Pancreas (tissue), 10 donors: Measurements from ENCODE around the gene LILRA2. TPM values are rescaled to one million over a fixed set of nuclear protein-coding genes. Genes with fewer than 3 reads are reported as not detected.

Experiments
- ATAC-seq, 4 donors: fragments of 200-7000 bp; cut with Tn5 transposase; one replicate each; pipeline versions ENCODE4 v1.8.0 to v1.9.1; 2020; ENCODE audit warnings: mild to moderate bottlenecking in 4 of 4, moderate library complexity in 4 of 4
- DNase-seq, 6 donors: peaks; one replicate each; pipeline ENCODE4 v3.0.0-alpha.2; 2020
- FAIRE-seq: peaks from 2 replicates; lab custom pipeline; 2012; peaks lifted over from hg19 to GRCh38; lab: Jason Lieb, UNC
- H3K27ac ChIP-seq, 4 donors: fragments of 200-600 bp; sonication (generic); 1 replicate in 3 of 4; 2 replicates in 1 of 4; pipeline versions ENCODE4 v1.5.0 to v1.8.0; 2020
- H3K27me3 ChIP-seq, 4 donors: fragments of 200-600 bp; one replicate each; pipeline ENCODE4 v1.8.0; 2021
- H3K36me3 ChIP-seq, 3 donors: fragments of 200-600 bp; sonication (generic) in 1 of 3; one replicate each; pipeline versions ENCODE4 v1.5.0 to v1.8.0; 2020 to 2021
- H3K4me1 ChIP-seq, 3 donors: fragments of 200-600 bp; one replicate each; pipeline ENCODE4 v1.8.0; 2021
- H3K4me3 ChIP-seq, 4 donors: fragments of 200-600 bp; sonication (generic) in 2 of 4; one replicate each; pipeline versions ENCODE4 v1.5.0 to v1.8.0; 2020 to 2021
- H3K9me3 ChIP-seq, 4 donors: fragments of 200-600 bp; one replicate each; pipeline ENCODE4 v1.8.0; 2021
- CTCF ChIP-seq, 4 donors: fragments of 200-600 bp; sonication (generic) in 3 of 4; IDR thresholded peaks; one replicate each; pipeline versions ENCODE4 v1.5.0 to v1.8.0; 2021; ENCODE audit warnings: antibody characterized with exemption in 4 of 4
- WGBS, 2 donors: extraction: QIAGEN DNeasy Blood & Tissue Kit; methylation state at CpG; one replicate each; pipeline ENCODE4 v1.1.7; 2013; 5-methylcytosine and 5-hydroxymethylcytosine counted together
- intact Hi-C, 3 donors: fragments of 100-400 bp; cut with DNase I; formaldehyde crosslinking; loops; one replicate each; pipeline versions ENCODE4 v1.11.1 to v1.14.2; 2022
- polyA plus RNA-seq, 2 donors: library from polyadenylated mRNA; stranded (reverse); fragments of 200-250 nt; gene quantifications; one replicate each; pipeline ENCODE4 v1.2.3, GENCODE V29; 2013
- total RNA-seq, 6 donors: library from RNA; stranded (reverse); fragmentation: NEBNext Ultra II Directional in 4 of 6; extraction: Animal tissue kit (Norgen Biotek cat#: 25700) in 4 of 6; gene quantifications; one replicate each; pipeline versions ENCODE4 v1.2.1 to v1.2.4, GENCODE V29; 2021 to 2023
- donor health status: healthy with polysubstance abuse.
- donor health status: DM: no; HTN: no; CAD: no; lungs with moderate emphysema.
- donor health status: DM: no; HTN: no; CAD: no.
- donor health status: control.
- donor health status: control.
- donor health status: Bipolar disorder and iron deficiency.
- donor health status: DM: yes; HTN: yes; CAD: no.
- donor health status: DM: no; HTN: no; CAD: no.
- donor health status: DM: no; HTN: no; CAD: no.
- donor health status: DM: yes; HTN: yes; CAD: no.

LILRA2 gene
- total and polyA plus RNA-seq, 8 donors, result 0.19 to 4.2 (median 0.47) TPM

- Histone ChIP-seq H3K9me3 (no peaks in the 10 kb centered on the region), H3K4me3 (no peak overlapping the region), H3K4me1 (no peaks in the 10 kb centered on the region), H3K36me3 (no peaks in the 10 kb centered on the region), H3K27ac (no peak overlapping the region), H3K27me3 (peaks cover 0 to 6% (median 0%) of the 10 kb centered on the region in 4 donors)
- intact Hi-C loops, result no loop called here
- FAIRE-seq (no peak), ATAC-seq (no peak), DNase-seq (no peak)
- 44 to 48% methylated on average over 5 of the region's 5 CpGs for WGBS, 2 donors
- no peak for TF ChIP-seq CTCF (IDR thresholded peaks at IDR 0.05)
Measured at GRCh38 chr19:54600212-54600611, 26.6 kb downstream of the LILRA2 start.

- TF ChIP-seq CTCF (IDR thresholded peaks at IDR 0.05), result no peak
- Histone ChIP-seq H3K9me3 (no peaks in the 10 kb centered on the region), H3K4me3 (no peak overlapping the region), H3K27ac (no peak overlapping the region), H3K4me1 (no peaks in the 10 kb centered on the region), H3K27me3 (peaks cover 0 to 6% (median 0%) of the 10 kb centered on the region in 4 donors), H3K36me3 (no peaks in the 10 kb centered on the region)
- FAIRE-seq (no peak), ATAC-seq (peak in 2 of 4 donors; percentile 35 to 66), DNase-seq (no peak)
- 41 to 52% methylated on average over 4 of the region's 4 CpGs for WGBS, 2 donors
- intact Hi-C loops, result no loop called here
Measured at GRCh38 chr19:54606230-54606629, 32.6 kb downstream of the LILRA2 start.

DNA sequence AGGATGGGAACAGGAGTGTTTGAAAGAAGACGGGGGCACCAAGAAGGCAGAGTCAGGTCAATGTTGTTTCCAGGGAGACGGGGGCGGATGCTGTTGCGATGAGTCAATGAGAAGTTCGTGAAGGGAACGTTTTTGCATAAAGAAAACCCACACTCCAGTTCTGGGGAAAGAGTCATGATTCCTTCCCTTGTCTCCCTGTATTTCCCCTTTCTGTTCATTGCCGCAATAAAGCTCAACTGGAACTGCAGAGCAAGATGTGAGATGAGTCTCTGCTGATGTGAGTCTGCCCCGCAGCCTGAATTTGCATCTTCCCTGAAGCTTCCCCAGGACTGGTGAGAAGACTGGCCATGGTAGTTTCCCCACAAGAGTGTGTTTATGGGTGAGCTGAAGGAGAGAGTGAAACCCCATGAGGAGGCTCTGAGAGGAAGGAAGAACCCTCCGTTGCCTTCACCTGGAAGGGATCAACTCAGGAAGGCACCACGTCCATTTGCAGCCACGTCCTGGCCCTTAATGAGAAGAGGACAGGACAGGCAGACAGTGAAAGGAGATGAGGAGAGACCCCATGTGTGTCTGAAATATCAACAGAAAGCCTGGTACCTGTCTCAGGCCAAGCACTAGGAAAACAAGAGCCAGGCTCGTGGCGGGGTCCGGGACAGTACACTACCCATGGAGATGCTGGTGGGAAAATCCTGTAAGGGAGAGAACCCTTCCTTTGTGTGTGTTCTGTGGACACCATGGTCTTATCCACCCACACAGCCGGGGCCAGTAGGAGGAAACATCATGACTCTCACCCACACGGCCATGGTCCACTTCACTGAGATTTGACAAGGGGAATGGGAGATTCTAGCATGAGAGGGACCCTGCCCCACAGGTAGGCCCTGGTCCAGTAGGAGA lies 33.5 kb downstream of the LILRA2 start:
- no peaks in the 10 kb centered on the region for H3K36me3 ChIP-seq
- H3K4me1 ChIP-seq, result no peaks in the 10 kb centered on the region
- 47 to 59% methylated on average over 16 of the region's 16 CpGs for WGBS, 2 donors
- H3K9me3 ChIP-seq, result no peaks in the 10 kb centered on the region
- peaks cover 0 to 6% (median 0%) of the 10 kb centered on the region in 4 donors for H3K27me3 ChIP-seq
- DNase-seq (no peak), ATAC-seq (peak in 2 of 4 donors; percentile 69 to 71), FAIRE-seq (no peak)
- intact Hi-C loops, result no loop called here
- no peak for TF ChIP-seq CTCF (IDR thresholded peaks at IDR 0.05)
- no peak overlapping the region for H3K27ac ChIP-seq
- no peak overlapping the region for H3K4me3 ChIP-seq

GRCh38 chr19:54607785-54608150 lies 34.2 kb downstream of the LILRA2 start:
- intact Hi-C loops, result no loop called here
- ATAC-seq (no peak), DNase-seq (no peak), FAIRE-seq (no peak)
- Histone ChIP-seq H3K4me1 (no peaks in the 10 kb centered on the region), H3K4me3 (no peak overlapping the region), H3K9me3 (no peaks in the 10 kb centered on the region), H3K36me3 (no peaks in the 10 kb centered on the region), H3K27me3 (peaks cover 0 to 6% (median 0%) of the 10 kb centered on the region in 4 donors), H3K27ac (no peak overlapping the region)
- TF ChIP-seq CTCF (IDR thresholded peaks at IDR 0.05), result no peak
- 53 to 57% methylated on average over 5 of the region's 5 CpGs for WGBS, 2 donors

GRCh38 chr19:54608205-54608604 lies 34.6 kb downstream of the LILRA2 start:
- intact Hi-C loops, result no loop called here
- no peaks in the 10 kb centered on the region for H3K9me3 ChIP-seq
- no peak overlapping the region for H3K4me3 ChIP-seq
- peaks cover 0 to 6% (median 0%) of the 10 kb centered on the region in 4 donors for H3K27me3 ChIP-seq
- FAIRE-seq (no peak), DNase-seq (no peak), ATAC-seq (no peak)
- no peak overlapping the region for H3K27ac ChIP-seq
- H3K36me3 ChIP-seq, result no peaks in the 10 kb centered on the region
- 67 to 79% methylated on average over 7 of the region's 7 CpGs for WGBS, 2 donors
- TF ChIP-seq CTCF (IDR thresholded peaks at IDR 0.05), result no peak
- H3K4me1 ChIP-seq, result no peaks in the 10 kb centered on the region
